Stimulated activated memory B cell treated with anti-CD40 and anti-IgM and Interleukin-4, amounts not matched to agents 10 μg/mL and 1 μg/mL and 100 μg/mL, for 72 hours (primary cell): Measurements from ENCODE around the gene CBFA2T2.

ENCODE experiments used
- ATAC-seq: fragments of 150-1000 bp; cut with Tn5 transposase; 2 replicates; pipeline ENCODE4 v1.10.0; 2021
- H3K27ac Mint-ChIP-seq: one replicate; pipeline ENCODE4 v1.8.0; 2022; ENCODE audit warnings: mild to moderate bottlenecking, mixed read lengths
- H3K27me3 Mint-ChIP-seq: one replicate; pipeline ENCODE4 v1.8.0; 2022; ENCODE audit warnings: mixed read lengths
- H3K36me3 Mint-ChIP-seq: one replicate; pipeline ENCODE4 v1.8.0; 2022; ENCODE audit warnings: mixed read lengths
- H3K4me1 Mint-ChIP-seq: one replicate; pipeline ENCODE4 v1.8.0; 2022; ENCODE audit warnings: mixed read lengths
- H3K4me3 Mint-ChIP-seq: one replicate; pipeline ENCODE4 v1.8.0; 2022; ENCODE audit warnings: mild to moderate bottlenecking, moderate library complexity, mixed read lengths
- H3K9me3 Mint-ChIP-seq: one replicate; pipeline ENCODE4 v1.8.0; 2022; ENCODE audit warnings: mixed read lengths

Gene CBFA2T2

GRCh38 chr20:33679758-33680485, 190.0 kb downstream of the CBFA2T2 start:
- Mint-ChIP-seq H3K4me1 (peaks cover 45% of the 10 kb centered on the region), H3K9me3 (no peaks in the 10 kb centered on the region), H3K4me3 (peak overlapping the region; percentile 21), H3K27me3 (no peaks in the 10 kb centered on the region), H3K36me3 (no peaks in the 10 kb centered on the region), H3K27ac (peak overlapping the region; percentile 32)
- ATAC-seq: peak; percentile 92

- no peaks in the 10 kb centered on the region for H3K36me3 Mint-ChIP-seq
- H3K27ac Mint-ChIP-seq: peak overlapping the region; percentile 32
- H3K9me3 Mint-ChIP-seq: no peaks in the 10 kb centered on the region
- no peak for ATAC-seq
- peaks cover 48% of the 10 kb centered on the region for H3K4me1 Mint-ChIP-seq
- H3K27me3 Mint-ChIP-seq: no peaks in the 10 kb centered on the region
- H3K4me3 Mint-ChIP-seq: no peak overlapping the region
Observed at GRCh38 chr20:33680686-33681085, 190.8 kb downstream of the CBFA2T2 start.

DNA sequence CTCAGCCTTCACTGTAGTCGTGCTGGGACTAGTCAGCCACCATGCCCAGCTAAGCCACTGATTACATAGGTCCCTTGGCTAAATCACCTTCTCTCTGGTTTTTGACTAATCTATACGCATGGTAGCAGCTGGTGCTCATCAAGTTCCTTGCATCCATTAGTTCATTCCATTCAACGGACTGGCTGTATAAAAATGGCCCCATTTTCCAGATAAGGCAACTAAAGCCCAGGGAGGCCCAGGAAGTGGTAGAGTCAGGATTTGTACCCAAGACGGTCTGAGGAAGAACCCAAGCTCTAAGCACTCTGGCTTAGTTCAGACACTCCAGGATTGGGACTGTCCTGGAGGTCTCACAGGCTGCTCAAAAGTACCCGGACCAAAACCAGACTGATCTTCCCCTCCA, 191.4 kb downstream of the CBFA2T2 start:
- Mint-ChIP-seq H3K27ac (no peak overlapping the region), H3K9me3 (no peaks in the 10 kb centered on the region), H3K27me3 (no peaks in the 10 kb centered on the region), H3K4me1 (peaks cover 48% of the 10 kb centered on the region), H3K4me3 (no peak overlapping the region), H3K36me3 (no peaks in the 10 kb centered on the region)
- ATAC-seq: no peak

- Mint-ChIP-seq H3K27me3 (no peaks in the 10 kb centered on the region), H3K27ac (peak overlapping the region; percentile 71), H3K4me3 (no peak overlapping the region)
Observed at GRCh38 chr20:33681728-33682353, 191.9 kb downstream of the CBFA2T2 start.

GRCh38 chr20:33684533-33685327, 194.8 kb downstream of the CBFA2T2 start:
- peak overlapping the region; percentile 86 for H3K4me3 Mint-ChIP-seq
- H3K27me3 Mint-ChIP-seq: no peaks in the 10 kb centered on the region
- H3K4me1 Mint-ChIP-seq: peaks cover 53% of the 10 kb centered on the region

More at GRCh38 chr20:33681728-33682353, 191.9 kb downstream of the CBFA2T2 start:
- Mint-ChIP-seq H3K36me3 (no peaks in the 10 kb centered on the region), H3K4me1 (peaks cover 53% of the 10 kb centered on the region), H3K9me3 (no peaks in the 10 kb centered on the region)
- no peak for ATAC-seq

GRCh38 chr20:33685328-33686099, 195.6 kb downstream of the CBFA2T2 start:
- Mint-ChIP-seq H3K9me3 (no peaks in the 10 kb centered on the region), H3K36me3 (no peaks in the 10 kb centered on the region), H3K4me1 (peaks cover 45% of the 10 kb centered on the region), H3K4me3 (peak overlapping the region; percentile 86), H3K27ac (peak overlapping the region; percentile 84), H3K27me3 (no peaks in the 10 kb centered on the region)
- ATAC-seq: peak; percentile 55

More at GRCh38 chr20:33684533-33685327, 194.8 kb downstream of the CBFA2T2 start:
- H3K27ac Mint-ChIP-seq: peak overlapping the region; percentile 84
- no peaks in the 10 kb centered on the region for H3K9me3 Mint-ChIP-seq
- no peaks in the 10 kb centered on the region for H3K36me3 Mint-ChIP-seq
- ATAC-seq: no peak

DNA sequence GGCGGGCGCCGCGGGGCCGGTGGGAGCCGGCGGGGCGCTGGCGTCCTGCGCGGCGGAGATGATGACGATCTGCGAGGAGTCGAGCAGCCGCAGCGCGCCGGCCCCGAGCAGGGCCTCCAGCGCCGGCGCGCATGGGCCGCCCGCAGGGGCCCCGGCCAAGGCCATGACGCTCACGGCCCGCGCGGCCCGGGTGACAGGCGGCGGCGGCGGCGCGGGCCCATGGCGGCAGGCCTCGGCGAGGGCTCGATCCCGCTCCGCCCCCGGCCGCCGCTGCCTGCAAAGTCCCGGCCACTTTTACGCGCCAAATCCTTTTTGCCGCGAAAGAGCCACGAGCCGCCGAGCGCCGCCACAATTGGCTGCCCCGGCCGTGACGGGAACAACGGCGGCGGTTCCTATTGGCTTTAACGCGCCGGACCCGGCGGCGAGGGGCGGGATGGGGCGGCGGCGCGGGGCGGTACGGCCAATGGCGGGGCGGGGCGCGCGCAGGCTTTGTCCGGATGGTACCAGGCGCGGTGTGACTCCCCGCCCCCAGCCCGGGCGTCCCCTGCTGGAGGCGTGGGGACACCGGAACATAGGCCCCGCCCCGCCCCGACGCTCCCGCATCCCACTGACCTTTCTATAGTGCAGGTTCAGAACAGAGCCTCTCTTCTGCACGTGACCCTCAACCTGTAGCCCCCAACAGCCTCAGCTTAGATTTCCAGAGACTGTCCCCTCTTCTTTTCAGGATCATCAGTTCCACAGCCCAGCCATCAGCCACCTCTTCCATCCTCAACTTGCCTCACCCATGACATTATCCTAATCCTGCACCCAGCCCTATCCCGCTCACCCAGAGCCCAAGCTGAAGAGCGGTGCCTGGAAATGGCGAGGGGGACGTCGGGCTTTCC, 196.4 kb downstream of the CBFA2T2 start, which contains the start of gene E2F1:
TSS of gene E2F1 (minus strand) at position 286 of the 884 bp plus-strand sequence. CDS start at position 165, 121 bp downstream.
- ATAC-seq: peak; percentile 97
- Mint-ChIP-seq H3K4me1 (peaks cover 39% of the 10 kb centered on the region), H3K27me3 (no peaks in the 10 kb centered on the region), H3K4me3 (peak within 1 kb of the TSS; percentile 86), H3K36me3 (no peaks in the 10 kb centered on the region), H3K27ac (peak within 1 kb of the TSS; percentile 84), H3K9me3 (no peaks in the 10 kb centered on the region)

- peaks cover 36% of the 10 kb centered on the region for H3K4me1 Mint-ChIP-seq
- H3K36me3 Mint-ChIP-seq: no peaks in the 10 kb centered on the region
- no peaks in the 10 kb centered on the region for H3K27me3 Mint-ChIP-seq
- ATAC-seq: no peak
- peak overlapping the region; percentile 67 for H3K27ac Mint-ChIP-seq
- no peaks in the 10 kb centered on the region for H3K9me3 Mint-ChIP-seq
- peak overlapping the region; percentile 86 for H3K4me3 Mint-ChIP-seq
Observed at GRCh38 chr20:33686984-33687366, 197.1 kb downstream of the CBFA2T2 start.

- no peak for ATAC-seq
- H3K9me3 Mint-ChIP-seq: no peaks in the 10 kb centered on the region
- H3K4me1 Mint-ChIP-seq: peaks cover 33% of the 10 kb centered on the region
- peak overlapping the region; percentile 86 for H3K4me3 Mint-ChIP-seq
- no peaks in the 10 kb centered on the region for H3K36me3 Mint-ChIP-seq
- no peaks in the 10 kb centered on the region for H3K27me3 Mint-ChIP-seq
- peak overlapping the region; percentile 67 for H3K27ac Mint-ChIP-seq
Observed at GRCh38 chr20:33687370-33687915, 197.5 kb downstream of the CBFA2T2 start.

DNA sequence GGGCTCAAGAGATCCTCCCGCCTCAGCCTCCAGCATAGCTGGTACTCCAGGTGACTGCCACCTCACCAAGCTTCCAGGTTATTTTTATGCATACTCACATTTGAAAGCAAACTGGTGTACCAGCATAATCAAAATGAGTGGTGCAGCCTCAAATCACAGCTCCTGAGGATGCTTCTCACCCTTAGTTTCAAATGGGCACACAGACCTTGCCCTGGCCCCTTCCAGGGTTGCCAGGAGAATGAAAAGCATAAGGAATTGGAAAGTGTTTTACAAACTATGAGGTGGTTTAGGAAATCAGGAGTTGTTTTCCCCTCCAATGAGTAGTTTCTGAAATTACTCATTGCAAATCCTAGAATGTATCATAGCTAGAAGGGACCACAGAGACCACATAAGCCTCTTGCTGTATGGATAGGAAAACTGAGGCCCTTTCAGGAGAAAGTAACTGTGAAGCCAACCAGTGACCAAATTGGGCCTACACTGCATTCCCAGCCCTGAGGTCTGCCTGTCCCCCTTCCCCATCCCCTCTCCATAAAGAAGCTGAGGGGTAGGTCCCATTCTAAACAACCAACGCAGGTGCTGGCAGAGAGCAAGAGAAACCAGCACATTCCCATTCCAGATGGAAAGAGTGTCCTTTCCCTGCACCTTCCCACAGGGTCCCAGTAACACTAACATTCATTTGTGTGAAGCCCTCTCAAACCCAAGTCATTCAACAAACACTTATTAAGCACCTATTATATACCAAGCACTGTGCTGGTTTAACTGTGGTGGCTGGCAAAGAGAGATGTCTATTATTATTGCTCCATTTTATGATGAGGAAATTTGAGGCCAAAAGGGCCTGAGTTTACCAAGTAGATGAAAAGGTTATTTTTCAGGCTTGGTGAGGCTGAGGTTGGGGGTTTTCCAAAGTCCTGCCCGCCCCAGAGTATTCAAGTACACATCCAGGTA, 198.4 kb downstream of the CBFA2T2 start:
- no peak overlapping the region for H3K4me3 Mint-ChIP-seq
- ATAC-seq: no peak

GRCh38 chr20:33688938-33689424, 199.1 kb downstream of the CBFA2T2 start:
- Mint-ChIP-seq H3K4me1 (peaks cover 33% of the 10 kb centered on the region), H3K36me3 (no peaks in the 10 kb centered on the region), H3K9me3 (no peaks in the 10 kb centered on the region), H3K4me3 (no peak overlapping the region), H3K27me3 (no peaks in the 10 kb centered on the region), H3K27ac (no peak overlapping the region)
- ATAC-seq: no peak

More for the DNA sequence above, 198.4 kb downstream of the CBFA2T2 start:
- H3K27me3 Mint-ChIP-seq: no peaks in the 10 kb centered on the region
- no peaks in the 10 kb centered on the region for H3K36me3 Mint-ChIP-seq
- no peak overlapping the region for H3K27ac Mint-ChIP-seq
- H3K4me1 Mint-ChIP-seq: peaks cover 33% of the 10 kb centered on the region
- H3K9me3 Mint-ChIP-seq: no peaks in the 10 kb centered on the region

DNA sequence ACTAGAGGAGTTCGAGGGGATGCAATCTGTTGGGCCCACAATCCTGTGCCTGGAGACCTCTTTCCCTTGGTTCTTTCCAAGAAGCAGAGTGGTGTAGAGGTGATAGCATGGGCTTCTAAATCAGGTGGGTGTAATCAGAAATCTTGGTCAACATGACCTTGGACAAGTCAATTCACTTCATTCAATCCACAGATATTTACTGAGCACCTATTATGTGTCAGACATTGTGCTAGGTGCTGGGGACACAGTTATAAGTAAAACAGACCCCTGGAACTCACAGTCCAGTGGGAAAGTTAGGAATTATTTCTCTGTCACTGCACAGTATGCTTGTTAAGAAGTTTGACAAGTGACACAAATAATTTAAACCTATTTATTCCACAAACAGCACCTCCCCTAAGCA, 199.6 kb downstream of the CBFA2T2 start:
- Mint-ChIP-seq H3K27me3 (no peaks in the 10 kb centered on the region), H3K9me3 (no peaks in the 10 kb centered on the region), H3K27ac (no peak overlapping the region), H3K4me3 (no peak overlapping the region), H3K36me3 (no peaks in the 10 kb centered on the region), H3K4me1 (peaks cover 32% of the 10 kb centered on the region)
- ATAC-seq: no peak

- Mint-ChIP-seq H3K4me1 (peaks cover 27% of the 10 kb centered on the region), H3K4me3 (no peak overlapping the region)
Observed at GRCh38 chr20:33689973-33690372, 200.1 kb downstream of the CBFA2T2 start.

More at GRCh38 chr20:33689973-33690372, 200.1 kb downstream of the CBFA2T2 start:
- Mint-ChIP-seq H3K9me3 (no peaks in the 10 kb centered on the region), H3K27ac (no peak overlapping the region), H3K27me3 (no peaks in the 10 kb centered on the region), H3K36me3 (no peaks in the 10 kb centered on the region)
- no peak for ATAC-seq
